GM08714 (cell line): ENCODE data around the gene FNDC3B.
"Not testable (repeated sequence)": the region's sequence is repeated elsewhere in the genome, so short reads cannot be mapped to it uniquely, and the experiment has no call there.

Experiments used
- H3K4me3 ChIP-seq: fragments of 200-500 bp; sonication (Bioruptor generic); 2 replicates; pipeline ENCODE4 v1.5.1; 2014; ENCODE audit warnings: mild to moderate bottlenecking, low read length, inconsistent platforms
- ZNF274 ChIP-seq: IDR thresholded peaks from 2 replicates; pipeline ENCODE4 v1.6.1; 2012; ENCODE audit warnings: mild to moderate bottlenecking, low read depth, low read length

FNDC3B gene

GRCh38 chr3:172039436-172040077 is at the start of gene FNDC3B:
Gene FNDC3B, plus strand, starts transcription at chr3:172039578. Its CDS starts 72,902 bp downstream, at chr3:172112480.
- TF ChIP-seq ZNF274: no peak
- peak within 1 kb of the TSS; percentile 92 for H3K4me3 ChIP-seq

- not testable (repeated sequence) for H3K4me3 ChIP-seq
These were observed 49.1 kb upstream of the FNDC3B start for GRCh38 chr3:171990239-171990638.

DNA sequence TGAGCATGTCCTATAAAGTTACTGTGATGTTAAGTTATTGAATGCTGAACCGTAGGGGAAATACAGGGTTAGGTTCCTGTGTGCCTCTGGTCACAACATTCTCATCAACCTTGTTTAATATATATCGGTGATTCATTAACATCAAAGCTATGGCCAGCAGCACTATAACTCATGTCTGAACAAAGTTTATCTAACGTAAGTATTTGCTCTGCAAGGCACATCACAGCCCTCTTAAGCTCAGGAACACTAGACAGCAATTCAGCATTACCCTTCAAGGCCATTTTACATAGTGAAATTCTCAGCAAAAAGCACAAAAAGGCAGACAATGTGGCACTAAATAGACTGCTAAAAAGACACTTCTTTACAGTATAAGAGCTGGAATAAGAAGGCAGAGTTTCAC is 48.2 kb upstream of the FNDC3B start:
- no peak overlapping the region for H3K4me3 ChIP-seq
- TF ChIP-seq ZNF274: no peak

- H3K4me3 ChIP-seq: no peak overlapping the region
- no peak for TF ChIP-seq ZNF274
These were observed 44.5 kb upstream of the FNDC3B start for GRCh38 chr3:171994646-171995428.

- TF ChIP-seq ZNF274: no peak
- no peak overlapping the region for H3K4me3 ChIP-seq
These were observed 43.9 kb upstream of the FNDC3B start for GRCh38 chr3:171995486-171995885.

- TF ChIP-seq ZNF274: no peak
- no peak overlapping the region for H3K4me3 ChIP-seq
These were observed 43.1 kb upstream of the FNDC3B start for GRCh38 chr3:171996178-171996817.

DNA sequence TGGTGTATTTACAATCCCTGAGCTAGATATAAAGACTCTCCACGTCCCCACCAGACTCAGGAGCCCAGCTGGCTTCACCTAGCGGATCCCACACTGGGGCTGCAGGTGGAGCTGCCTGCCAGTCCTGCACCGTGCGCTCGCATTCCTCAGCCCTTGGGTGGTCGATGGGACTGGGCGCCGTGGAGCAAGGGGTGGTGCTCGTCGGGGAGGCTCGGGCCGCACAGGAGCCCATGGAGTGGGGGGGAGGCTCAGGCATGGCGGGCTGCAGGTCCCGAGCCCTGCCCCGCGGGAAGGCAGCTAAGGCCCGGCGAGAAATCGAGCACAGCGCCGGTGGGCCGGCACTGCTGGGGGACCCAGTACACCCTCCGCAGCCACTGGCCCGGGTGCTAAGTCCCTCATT is 40.6 kb upstream of the FNDC3B start:
- H3K4me3 ChIP-seq: not testable (repeated sequence)

DNA sequence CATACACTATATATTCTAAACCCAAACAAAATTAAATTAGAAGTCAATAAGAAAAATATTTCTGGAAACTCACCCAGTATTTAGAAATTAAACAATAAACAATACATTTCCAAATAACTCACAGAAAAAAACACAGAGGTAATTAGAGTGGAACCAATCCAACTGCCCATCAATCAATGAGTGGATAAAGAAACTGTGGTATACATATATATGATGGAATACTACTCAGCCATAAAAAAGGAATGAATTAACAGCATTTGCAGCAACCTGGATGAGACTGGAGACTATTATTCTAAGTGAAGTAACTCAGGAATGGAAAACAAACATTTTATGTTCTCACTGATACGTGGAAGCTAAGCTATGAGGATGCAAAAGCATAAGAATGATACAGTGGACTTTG is 37.8 kb upstream of the FNDC3B start:
- H3K4me3 ChIP-seq: not testable (repeated sequence)

- no peak overlapping the region for H3K4me3 ChIP-seq
- TF ChIP-seq ZNF274: no peak
These were observed 36.8 kb upstream of the FNDC3B start for GRCh38 chr3:172002512-172003078.

GRCh38 chr3:172003146-172003545 is 36.2 kb upstream of the FNDC3B start:
- TF ChIP-seq ZNF274: no peak
- H3K4me3 ChIP-seq: no peak overlapping the region

GRCh38 chr3:172007065-172007370 is 32.4 kb upstream of the FNDC3B start:
- no peak for TF ChIP-seq ZNF274
- no peak overlapping the region for H3K4me3 ChIP-seq

- no peak for TF ChIP-seq ZNF274
These were observed 29.6 kb upstream of the FNDC3B start for GRCh38 chr3:172009803-172010202.

DNA sequence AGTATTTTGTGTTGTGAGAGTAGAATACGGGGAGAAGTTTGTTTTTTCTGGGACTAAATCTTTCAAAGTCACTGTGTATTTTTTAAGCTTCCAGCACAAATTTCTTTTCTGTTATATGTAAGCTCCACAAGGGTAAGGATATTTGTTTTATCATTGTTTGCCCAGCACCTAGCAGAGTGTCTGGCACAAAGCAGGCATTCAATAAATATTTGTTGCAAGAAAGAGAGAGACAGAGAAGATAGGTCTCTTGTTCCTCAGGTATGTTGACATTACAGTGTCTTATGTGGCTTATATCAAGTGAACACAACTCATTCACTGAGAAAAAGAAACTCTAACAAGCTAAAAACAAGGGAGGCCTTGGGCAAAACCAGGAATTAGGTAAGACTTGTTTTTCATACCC is 26.6 kb upstream of the FNDC3B start:
- H3K4me3 ChIP-seq: no peak overlapping the region
- TF ChIP-seq ZNF274: no peak

More at GRCh38 chr3:172009803-172010202, 29.6 kb upstream of the FNDC3B start:
- no peak overlapping the region for H3K4me3 ChIP-seq

DNA sequence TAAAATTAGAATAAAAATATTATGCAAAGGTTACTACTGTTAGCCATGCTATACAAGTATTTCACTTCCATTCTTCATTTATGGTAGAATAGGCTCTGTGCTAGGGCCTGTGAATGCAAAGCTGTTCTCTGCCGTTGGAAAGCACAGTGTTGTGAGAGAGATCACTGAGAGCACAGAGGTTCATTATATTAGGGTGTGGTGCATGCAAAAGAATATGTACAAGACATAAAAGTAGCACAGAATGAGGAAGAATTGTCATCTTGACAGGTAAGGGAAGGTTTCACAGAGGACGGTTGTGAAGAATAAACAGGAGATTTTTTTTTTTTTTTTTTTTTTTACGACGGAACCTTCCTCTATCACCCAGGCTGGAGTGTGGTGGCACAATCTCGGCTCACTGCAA is 25.2 kb upstream of the FNDC3B start:
- no peak overlapping the region for H3K4me3 ChIP-seq
- TF ChIP-seq ZNF274: no peak

DNA sequence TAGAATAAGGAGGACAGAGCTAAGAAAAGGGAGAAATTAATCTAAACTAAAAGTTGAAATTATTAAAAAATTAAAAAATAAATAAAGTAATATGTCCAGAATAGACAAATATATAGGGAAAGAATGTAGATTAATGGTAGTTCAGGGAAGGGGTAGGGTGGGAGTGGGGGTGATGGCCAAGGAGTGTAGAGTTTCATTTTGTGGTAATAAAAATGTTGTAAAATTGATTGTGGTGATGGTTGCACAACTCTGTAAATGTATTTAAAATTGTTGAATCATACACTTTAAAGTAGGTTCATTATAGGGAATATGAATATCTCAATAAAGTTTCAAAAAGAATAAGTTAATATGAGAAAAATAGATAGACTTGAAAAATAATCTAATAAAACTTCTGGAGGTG is 21.0 kb upstream of the FNDC3B start:
- no peak for TF ChIP-seq ZNF274
- no peak overlapping the region for H3K4me3 ChIP-seq
